Measurements from ENCODE around the gene ARHGAP24.

DNA sequence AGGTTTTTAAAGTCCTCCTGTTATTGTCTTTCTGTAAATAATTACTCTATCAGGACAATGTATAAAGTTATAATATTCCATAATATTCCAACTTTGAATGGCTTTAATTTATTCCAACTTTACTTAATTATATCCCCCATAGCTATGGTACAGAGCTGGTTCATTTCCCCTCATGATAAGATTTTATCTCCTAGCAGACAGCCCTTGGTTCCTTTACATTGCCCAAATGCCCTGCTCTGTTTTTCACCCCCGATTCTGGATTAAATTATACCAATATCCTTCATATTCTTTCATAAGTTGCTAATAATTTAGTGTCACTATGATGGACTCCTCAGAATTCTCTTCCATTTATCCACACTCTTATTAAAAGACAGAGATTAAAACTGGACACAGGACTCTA lies 544.4 kb downstream of the ARHGAP24 start:
- TF ChIP-seq CTCF (IDR thresholded peaks at IDR 0.05) (no peak), POLR2A (IDR thresholded peaks at IDR 0.05) (no peak)
